Activated CD4-positive, CD25-positive, alpha-beta regulatory T cell treated with anti-CD3 and anti-CD28 coated beads, Interleukin-2, amount 50 U/mL, for 16 hours (primary cell): ENCODE results near the gene PI4K2B.
"Not testable (repeated sequence)": the region's sequence is repeated elsewhere in the genome, so short reads cannot be mapped to it uniquely, and the experiment has no call there.

Source experiments
- DNase-seq: peaks from one replicate; pipeline ENCODE4 v3.0.0-alpha.2; 2020; ENCODE audit warnings: low read depth, low spot score

Gene PI4K2B

DNA sequence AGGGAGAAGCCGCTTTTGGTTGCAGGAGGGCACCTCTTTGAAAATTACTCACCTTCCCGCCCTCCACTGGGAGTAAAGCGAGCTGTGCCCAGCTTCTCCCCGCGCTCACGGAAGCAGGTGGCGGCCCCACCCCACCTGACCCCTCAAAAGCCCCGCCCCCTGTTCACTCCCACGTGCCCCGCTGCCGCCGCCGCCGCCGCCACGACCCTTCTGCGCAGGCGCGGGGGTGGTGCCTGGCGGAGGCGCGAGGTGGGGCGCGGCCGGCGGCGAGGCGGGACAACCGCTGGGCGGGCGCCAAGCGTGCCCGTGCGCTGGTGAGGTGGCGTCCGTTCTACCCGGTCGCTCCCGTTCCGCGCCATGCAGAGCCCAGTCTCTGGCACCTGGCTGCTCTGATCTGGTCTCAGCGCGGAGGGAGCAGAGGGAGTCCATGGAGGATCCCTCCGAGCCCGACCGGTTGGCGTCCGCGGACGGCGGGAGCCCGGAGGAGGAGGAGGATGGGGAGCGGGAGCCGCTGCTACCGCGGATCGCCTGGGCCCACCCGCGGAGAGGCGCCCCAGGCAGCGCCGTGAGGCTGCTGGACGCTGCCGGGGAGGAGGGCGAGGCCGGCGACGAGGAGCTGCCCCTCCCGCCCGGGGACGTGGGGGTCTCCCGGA lies at the start of gene PI4K2B:
Gene PI4K2B (plus strand): TSS at position 297 of the 653 bp plus-strand sequence. CDS start 131 bp downstream, at position 428.
- peak; percentile 89 for DNase-seq

DNA sequence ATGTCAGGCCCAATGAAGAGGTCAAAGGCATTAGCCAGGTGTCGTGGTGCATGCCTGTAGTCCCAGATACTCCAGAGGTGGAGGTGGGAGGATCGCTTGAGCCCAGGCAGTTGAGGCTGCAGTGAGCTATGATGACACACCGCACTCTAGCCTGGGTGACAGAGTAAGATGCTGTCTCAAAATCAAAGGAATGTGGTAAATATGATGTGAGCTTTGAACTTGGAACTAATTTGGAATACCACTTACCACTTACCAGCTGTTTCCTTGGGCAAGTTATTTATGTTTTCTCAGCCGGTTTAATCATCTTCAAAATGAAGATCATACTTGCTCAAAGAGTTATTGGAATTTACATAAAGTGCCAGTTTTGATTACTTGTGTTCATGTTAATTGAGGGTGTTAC lies 49.8 kb upstream of the PI4K2B start:
- DNase-seq: no peak

DNA sequence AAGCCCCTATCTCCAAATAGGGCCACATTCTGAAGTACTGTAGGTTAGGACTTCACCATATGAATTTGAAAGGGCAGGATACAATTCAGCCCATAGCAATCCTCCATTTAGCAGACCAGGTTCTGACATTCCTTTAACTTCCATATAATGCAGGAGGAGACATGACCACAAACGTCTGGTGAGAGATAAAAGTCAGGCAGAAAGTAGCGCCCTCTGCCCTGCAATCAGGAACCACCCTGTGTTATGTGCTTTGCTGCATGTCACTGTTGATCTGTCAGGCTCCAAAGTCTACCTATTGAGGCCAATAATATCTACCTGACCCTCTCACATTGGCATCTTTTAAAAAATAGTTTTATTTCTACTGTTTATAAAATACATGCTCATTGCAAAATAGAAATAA lies 43.4 kb upstream of the PI4K2B start:
- DNase-seq: no peak

DNA sequence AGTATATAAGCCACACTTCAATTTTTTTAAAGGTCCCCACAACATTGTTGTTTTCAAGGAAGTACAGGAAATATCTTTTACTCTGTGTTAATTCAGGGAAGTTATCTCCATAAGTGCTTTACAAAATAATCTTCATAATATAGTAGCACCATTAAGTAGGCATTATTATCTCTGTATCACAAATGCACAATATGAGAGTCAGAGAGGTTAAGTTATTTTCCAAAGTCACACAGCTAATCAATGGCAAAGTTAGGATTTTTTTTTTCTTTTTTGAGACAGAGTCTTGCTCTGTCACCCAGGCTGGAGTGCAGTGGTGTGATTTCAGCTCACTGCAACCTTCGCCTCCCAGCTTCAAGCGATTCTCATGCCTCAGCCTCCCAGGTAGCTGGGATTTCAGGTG lies 35.1 kb upstream of the PI4K2B start:
- no peak for DNase-seq

DNA sequence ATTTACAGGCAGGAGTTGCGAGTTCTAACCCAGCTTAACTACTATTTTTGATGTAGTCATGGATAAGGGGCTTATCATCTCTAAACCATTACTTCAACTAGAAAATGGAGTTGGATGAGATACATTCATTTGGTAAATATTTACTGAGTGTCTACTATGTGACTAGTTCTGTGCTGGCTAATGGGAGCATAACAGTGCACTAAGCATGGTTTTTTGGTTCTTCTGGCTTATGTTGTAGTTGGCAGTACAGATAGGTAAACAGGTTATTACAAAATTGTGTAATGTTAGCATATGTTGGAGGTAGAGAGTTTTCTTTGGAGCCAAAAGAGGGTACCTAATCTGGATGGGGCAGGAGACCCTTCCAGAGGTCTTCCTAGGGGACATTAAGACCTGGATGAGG lies 25.8 kb upstream of the PI4K2B start:
- DNase-seq: no peak

DNA sequence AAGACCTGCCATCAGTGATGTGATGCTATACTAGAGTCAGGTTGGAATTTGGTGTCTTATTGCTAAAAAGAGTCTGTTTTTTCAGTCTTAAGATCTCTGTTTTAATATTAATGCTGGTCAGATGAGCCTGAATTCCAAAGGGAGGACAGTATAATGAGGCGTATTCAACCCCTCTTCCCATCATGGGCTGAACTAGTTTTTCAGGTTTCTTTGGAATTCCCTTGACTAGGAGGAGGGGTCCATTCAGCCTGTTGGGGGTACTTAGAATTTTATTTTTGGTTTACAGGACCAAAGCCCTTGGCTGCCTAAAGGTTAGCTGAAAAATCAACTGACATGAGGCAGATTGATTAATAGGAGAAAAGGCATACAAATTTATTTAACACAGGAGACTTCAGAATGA lies 24.1 kb upstream of the PI4K2B start:
- no peak for DNase-seq

DNA sequence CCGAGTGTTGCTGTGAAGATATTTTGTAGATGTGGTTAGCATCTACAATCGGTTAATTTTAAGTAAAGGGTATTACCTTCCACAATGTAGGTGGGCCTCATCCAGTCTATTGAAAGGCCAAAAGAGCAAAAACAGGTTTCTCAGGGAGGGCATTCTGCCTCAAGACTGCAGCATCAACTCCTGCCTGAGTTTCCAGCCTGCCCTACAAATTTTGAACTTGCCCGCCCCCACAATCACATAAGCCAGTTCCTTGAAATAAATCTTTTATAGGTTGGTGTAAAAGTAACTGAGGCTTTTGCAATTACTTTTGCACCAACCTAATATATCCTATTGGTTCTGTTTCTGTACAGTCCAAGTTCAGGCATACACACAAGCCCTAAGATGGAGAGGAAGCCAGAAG lies 22.1 kb upstream of the PI4K2B start:
- DNase-seq: no peak

DNA sequence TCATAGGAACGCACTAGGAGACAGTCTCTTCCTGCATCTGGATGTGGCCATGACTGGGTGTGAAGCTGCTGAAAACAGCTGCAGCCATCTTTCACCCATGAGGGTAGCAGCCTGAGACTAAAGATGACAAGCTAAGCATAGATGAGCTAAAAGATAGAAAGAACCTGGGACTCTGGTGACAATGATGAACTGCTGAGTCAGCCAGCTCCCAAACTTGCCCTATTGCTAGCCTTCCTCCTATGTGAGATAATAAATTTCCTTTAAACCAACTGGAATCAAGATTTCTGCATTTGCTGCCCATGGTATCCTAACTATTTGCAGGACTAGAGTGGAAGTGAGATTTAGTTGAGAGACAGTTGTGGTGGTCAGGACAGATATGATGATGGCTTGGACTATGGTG lies 21.0 kb upstream of the PI4K2B start:
- DNase-seq: no peak

DNA sequence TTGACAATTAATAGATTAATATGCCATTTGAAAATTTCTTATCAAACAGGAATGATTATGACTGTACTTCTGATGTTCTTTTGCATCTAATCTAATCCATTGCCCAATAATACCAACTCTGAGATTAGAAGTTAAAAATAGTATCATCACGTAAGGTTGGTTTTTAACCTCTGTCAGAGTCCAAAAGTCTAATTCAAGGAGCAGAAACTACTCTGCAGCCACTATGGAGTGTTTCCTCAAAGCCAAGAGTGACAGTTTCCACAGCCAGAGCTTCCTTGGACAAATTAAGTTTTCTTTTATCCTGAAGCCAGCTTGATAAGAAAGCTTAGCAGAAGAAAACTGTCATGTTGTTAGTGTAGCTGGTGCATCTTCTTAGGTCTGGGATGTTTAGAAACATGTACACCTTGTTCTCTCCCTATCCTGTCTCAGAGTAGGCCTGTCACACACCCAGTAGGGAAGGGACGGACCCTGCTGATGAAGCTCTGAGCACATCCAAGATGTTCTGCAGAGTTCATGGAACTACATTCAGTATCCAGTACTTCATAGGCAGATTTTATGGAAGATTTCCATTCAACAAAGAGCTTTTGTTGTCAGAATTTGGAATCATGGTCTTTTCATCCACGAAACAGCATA lies 20.4 kb upstream of the PI4K2B start:
- no peak for DNase-seq

DNA sequence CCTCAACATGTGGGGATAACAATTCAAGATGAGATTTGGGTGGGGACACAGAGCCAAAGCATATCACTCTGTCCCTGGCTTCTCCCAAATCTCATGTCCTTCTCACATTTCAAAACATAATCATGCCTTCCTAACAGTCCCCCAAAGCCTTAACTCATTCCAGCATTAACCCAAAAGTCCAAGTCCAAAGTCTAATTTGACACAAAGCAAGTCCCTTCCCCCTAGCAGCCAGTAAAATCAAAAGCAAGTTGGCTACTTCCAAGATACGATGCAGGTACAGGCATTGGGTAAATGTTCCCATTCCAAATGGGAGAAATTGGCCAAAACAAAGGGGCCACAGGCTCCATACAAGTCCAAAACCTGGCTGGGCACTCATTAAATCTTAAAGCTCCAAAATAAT lies 19.1 kb upstream of the PI4K2B start:
- DNase-seq: not testable (repeated sequence)

DNA sequence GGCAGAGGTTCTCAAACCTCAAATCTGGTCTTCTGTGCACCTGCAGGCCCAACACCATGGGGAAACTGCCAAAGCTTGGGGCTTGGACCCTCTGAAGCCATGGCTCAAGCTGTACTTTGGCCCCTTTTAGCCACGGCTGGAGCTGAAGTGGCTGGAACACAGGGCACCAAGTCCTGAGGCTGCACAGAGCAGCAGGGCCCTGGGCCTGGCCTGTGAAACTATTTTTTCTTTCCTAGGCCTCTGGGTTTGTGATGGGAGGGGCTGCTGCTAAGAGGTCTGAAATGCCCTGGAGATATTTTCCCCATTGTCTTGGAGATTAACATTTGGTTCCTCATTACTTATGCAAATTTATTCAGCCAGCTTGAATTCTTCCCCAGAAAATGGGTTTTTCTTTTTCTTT lies 18.3 kb upstream of the PI4K2B start:
- DNase-seq: no peak

DNA sequence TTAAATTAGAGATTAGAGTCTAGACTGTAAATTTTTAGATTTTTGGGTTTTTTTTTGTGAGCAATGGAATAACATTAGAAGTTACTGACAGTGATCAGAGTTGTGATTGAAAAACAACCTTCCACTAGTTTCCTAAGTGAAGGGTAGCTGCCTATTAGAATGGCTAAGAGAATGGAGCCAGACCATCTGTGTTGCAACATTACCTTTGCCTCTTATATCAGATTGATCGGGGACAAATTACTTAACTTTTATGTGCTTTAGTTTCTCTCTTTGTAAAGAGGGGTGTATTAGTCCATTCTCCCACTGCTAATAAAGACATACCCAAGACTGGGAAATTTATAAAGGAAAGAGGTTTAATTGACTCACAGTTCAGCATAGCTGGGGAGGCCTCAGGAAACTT lies 12.5 kb upstream of the PI4K2B start:
- DNase-seq: no peak

DNA sequence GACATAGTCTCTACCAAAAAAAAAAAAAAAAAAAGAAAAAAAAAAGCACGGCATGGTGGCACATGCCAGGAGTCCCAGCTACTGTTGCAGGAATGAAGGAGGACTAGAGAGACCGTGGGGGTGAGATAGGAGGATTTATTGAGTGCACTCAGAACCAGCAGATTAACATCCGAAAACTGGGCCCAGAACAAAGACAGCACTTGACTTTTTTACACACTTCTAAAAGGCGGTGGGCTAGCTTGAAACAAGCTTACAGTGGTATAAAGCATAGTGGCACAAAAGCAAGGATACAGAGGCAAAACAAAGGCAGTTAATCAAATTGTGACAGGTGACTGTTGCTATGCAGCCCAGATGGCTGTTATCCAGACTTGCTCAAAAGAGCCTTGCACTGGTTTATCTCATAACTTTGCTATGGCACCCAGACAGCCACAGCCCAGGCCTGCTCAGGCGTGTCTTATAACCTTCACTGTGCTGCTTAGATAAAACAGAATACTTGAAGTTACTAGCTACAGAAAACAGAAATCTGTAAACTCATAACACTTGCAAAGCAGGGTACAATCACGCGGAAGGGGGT lies 9.9 kb upstream of the PI4K2B start:
- no peak for DNase-seq

DNA sequence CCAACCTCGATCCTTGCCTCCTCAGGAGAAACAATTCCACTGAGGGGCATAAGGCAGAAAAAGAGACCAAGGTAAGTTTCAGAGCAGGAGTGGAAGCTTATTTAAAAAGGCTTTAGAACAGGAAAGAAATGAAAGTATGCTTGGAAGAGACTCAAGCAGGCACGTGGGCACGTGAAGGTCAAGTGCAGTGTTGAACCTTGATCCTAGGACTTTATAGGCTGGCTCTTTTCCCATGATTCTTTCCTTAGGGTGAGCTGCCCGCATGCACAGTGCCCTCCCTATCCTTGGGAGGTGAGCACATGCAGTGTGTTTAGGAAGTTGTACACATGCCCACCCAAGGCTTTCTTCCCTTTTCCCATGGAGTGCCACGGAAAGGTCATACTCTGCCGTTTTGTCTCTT lies 4.0 kb upstream of the PI4K2B start:
- DNase-seq: no peak

DNA sequence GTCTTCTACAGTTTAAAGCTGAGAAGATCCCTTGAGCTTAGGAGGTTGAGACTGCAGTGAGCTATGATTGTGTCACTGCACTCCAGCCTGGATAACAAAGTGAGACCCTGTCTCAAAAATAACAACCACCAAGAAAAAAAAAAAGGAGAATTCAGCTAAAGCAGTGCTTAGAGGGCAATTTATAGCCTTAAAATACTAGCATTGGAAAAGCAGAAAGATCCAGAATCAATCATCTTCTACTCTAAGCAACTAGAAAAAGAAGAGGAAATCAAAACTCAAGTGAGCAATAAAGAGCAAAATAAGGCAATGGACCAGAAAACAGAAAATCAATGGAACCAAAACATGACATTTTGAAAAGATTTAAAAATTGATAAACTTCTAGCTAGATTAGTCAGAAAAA lies 639 bp upstream of the PI4K2B start:
- no peak for DNase-seq

DNA sequence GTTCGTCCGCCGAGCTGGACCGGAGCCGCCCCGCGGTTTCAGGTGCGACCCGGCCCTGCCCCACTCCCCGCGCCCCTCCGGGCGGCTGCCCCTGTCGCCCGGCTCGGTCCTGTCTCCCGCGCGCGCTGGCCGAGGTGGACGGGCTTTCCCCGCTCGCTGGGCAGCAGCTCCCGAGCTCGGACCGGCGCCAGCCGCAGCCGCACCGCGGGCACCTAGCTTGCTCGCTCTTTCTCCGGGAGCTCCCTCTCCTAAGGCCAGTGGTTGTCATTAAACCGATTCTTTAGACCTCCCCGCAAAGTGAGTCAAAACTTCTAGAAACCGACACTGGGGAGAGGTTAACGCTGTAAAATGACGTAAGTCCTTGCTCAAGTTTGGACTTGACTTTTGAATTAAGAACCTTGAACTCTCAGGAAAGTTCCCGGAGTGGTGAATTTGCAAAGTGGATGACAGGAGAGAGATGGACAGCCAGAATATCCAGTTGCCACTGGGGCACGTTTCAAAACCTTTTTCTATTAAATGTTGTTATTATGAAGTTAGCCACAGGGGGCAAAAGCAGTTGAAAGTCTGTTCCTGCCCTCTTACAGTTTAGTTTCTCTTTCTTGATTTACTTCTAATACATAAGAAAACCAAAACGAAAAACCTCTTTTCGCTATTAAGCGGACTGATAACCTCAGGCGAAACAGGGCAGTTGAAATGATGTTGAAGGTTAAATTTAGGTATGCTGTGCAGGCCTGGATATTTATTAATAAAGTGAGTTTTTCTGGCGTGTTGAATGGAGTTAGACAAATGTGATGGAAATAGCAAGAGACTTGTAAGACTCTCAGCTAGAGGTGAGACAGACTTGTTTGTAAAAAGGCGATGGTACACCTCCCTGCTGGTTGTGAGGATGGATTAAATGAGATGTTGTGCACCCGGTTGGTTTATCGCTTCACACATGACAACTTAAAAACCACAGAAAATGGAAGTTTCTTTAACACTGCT lies 847 bp downstream of the PI4K2B start:
- peak; percentile 10 for DNase-seq

DNA sequence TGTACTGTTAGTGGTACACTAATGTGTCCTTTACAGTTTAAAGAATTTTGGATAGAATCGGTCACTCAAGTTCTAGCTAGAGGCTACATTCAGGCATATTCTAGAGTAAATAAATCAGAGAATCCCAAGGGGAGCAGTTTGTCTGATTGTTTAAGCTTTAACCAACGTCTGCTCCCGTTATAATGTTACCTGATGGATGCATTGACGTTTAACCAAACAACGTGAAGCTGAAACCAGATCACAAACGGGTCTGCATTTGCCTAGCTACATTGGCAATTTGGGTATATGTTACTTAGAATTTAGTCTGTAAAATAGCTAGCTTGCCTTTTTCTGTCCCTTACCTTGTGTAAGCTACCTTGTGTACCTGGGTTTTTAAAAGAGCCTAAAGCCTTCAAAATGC lies 1.6 kb downstream of the PI4K2B start:
- no peak for DNase-seq

DNA sequence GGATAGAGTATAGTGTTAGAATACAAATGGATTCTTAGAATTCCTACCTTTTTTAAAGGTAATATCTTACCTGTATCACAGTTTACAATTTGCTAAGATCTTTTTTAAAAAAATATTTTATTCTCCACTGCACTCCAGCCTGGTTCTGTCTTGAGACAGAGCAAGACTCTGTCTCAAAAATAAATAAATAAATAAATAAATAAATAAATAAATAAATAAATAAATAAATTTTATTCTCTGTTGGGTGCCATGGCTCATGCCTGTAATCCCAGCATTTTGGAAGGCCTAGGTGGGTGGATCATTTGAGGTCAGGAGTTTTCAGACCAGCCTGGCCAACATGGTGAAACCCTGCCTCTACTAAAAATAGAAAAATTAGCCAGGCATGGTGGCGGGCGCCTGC lies 2.2 kb downstream of the PI4K2B start:
- not testable (repeated sequence) for DNase-seq

DNA sequence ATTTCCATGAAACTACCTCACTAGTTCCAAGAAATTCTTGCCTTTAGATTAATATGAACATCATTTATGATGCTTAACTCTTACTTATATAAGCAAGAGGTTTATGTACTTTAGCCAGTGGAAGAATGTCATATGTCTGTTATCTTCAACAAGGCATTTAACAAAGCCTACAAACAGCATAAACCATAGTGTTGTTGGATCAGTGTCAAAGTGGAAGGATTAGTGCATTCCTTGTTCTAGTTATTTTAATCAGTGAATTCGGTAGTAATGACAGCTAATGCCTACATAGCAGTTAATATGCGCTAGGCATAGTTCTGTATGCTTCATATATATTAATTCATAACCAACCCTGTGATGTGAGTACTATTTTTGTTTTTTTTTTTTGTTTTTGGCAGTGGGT lies 3.1 kb downstream of the PI4K2B start:
- DNase-seq: no peak

DNA sequence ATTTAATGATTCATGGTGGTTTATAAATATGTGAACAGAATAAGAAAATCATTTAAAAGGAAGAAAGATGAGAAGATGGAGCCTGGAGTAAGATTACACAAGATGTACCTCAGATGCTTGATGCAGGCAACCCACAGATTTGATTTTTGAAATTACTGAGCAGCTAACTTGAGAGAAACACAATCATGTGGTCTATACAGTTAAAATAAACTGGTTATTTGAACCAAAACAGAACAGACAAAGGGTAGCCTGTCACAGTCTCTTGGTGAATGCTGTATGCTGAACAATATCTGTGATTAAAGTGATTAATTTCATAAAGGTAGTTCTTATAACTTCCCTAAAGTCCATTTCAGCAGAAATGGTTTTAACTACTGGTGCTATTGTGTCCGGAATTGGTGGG lies 4.2 kb downstream of the PI4K2B start:
- DNase-seq: no peak

DNA sequence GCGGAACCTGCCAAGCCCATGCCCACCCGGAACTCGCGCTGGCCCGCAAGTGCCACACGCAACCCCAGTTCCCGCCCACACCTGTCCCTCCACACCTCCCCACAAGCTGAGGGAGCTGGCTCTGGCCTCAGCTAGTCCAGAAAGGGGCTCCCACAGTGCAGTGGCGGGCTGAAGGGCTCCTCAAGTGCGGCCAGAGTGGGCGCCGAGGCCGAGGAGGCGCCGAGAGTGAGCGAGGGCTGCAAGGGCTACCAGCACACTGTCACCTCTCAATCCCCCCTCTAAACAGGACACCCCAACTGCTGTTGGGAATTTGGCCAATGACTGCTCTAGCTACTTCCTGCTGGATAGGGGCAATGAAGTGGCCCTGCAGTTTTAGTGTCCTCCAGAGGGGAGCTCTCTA lies 5.7 kb downstream of the PI4K2B start:
- DNase-seq: not testable (repeated sequence)

DNA sequence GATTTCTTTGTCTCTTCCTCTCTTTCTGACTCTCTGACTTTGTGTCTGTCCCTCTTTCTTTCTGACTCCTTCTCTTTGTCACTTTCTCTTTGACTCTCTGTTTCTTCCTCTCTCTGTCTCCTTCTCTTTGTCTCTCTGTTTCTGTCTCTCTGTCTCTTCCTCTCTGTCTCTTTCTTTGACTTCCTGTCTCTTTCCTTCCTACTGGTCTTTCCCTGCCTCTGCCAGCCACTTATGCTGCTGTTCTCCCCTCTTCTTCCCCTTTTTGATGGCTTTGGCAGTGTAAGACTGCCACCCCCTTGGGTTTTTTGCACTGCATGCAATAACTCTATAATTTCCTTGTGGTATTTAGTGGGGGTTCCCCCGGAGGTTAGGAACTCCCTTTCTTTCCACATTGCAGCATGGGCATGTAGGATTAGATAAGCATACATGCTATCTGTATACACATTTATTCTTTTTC lies 6.9 kb downstream of the PI4K2B start:
- DNase-seq: not testable (repeated sequence)
